A673 (cell line): ENCODE results near the gene DAPK3.
"Not testable (repeated sequence)": the region's sequence is repeated elsewhere in the genome, so short reads cannot be mapped to it uniquely, and the experiment has no call there.

Experiments
- CTCF ChIP-seq: fragments of 300-800, 200-600 bp; sonication (generic); conservative IDR thresholded peaks from 2 replicates; pipeline ENCODE4 v1.5.1; 2017; ENCODE audit warnings: low read depth, mild to moderate bottlenecking, antibody characterized with exemption, low read length, moderate library complexity, mixed read lengths
- EZH2 ChIP-seq: fragments of 200-600 bp; sonication (generic); IDR thresholded peaks from 2 replicates; pipeline ENCODE4 v1.6.1; 2017; ENCODE audit warnings: borderline replicate concordance, low read depth, mild to moderate bottlenecking, mixed read lengths, antibody characterized with exemption, low read length; ENCODE audit not compliant: poor library complexity, severe bottlenecking

DNA sequence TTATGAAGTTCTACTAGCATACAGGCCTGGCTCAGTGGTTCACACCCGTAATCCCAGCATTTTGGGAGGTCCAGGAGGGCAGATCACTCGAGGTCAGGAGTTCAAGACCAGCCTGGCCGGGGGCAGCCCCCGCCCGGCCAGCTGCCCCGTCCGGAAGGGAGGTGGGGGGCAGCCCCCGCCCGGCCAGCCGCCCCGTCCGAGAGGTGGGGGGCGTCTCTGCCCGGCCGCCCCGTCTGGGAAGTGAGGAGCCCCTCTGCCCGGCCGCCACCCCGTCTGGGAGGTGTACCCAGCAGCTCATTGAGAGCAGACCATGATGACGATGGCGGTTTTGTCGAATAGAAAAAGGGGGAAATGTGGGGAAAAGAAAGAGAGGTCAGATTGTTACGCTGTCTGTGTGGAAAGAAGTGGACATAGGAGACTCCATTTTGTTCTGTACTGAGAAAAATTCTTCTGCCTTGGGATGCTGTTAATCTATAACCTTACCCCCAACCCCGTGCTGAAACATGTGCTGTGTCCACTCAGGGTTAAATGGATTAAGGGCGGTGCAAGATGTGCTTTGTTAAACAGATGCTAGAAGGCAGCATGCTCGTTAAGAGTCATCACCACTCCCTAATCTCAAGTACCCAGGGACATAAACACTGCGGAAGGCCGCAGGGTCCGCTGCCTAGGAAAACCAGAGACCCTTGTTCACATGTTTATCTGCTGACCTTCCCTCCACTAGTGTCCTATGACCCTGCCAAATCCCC is 27.9 kb upstream of the DAPK3 start:
- TF ChIP-seq EZH2, CTCF: not testable (repeated sequence)
